Astrocyte (in vitro differentiated cells and primary cell): Measurements from ENCODE around the gene ITGA1. TPM values are rescaled to one million over a fixed set of nuclear protein-coding genes. Genes with fewer than 3 reads are reported as not detected.

Source experiments
- DNase-seq: peaks from one replicate; pipeline ENCODE4 v3.0.0-alpha.2; 2010; ENCODE audit warnings: low read depth
- FAIRE-seq: peaks from 2 replicates; lab custom pipeline; 2011; peaks lifted over from hg19 to GRCh38; lab: Jason Lieb, UNC
- H2AFZ ChIP-seq: 2 replicates; pipeline ENCODE4 v1.6.0; 2012; ENCODE audit warnings: low read depth, low read length, inconsistent platforms
- H3K27ac ChIP-seq: 2 replicates; pipeline ENCODE4 v1.5.1; 2011; ENCODE audit warnings: low read depth, low read length, inconsistent platforms
- H3K27me3 ChIP-seq: 2 replicates; pipeline ENCODE4 v1.6.0; 2011; ENCODE audit warnings: low read length, inconsistent platforms; ENCODE audit not compliant: insufficient read depth
- H3K36me3 ChIP-seq: 2 replicates; pipeline ENCODE4 v1.5.1; 2011; ENCODE audit warnings: low read length, inconsistent platforms; ENCODE audit not compliant: insufficient read depth
- H3K4me1 ChIP-seq: 2 replicates; pipeline ENCODE4 v1.5.1; 2011; ENCODE audit warnings: low read length, inconsistent platforms; ENCODE audit not compliant: insufficient read depth
- H3K4me2 ChIP-seq: 2 replicates; pipeline ENCODE4 v1.6.0; 2012; ENCODE audit warnings: low read length, inconsistent platforms
- H3K4me3 ChIP-seq: 2 replicates; pipeline ENCODE4 v1.5.1; 2011; ENCODE audit warnings: low read depth, mild to moderate bottlenecking, low read length, inconsistent platforms; ENCODE audit not compliant: insufficient read depth
- H3K79me2 ChIP-seq: 2 replicates; pipeline ENCODE4 v1.6.0; 2012; ENCODE audit warnings: mild to moderate bottlenecking, low read length, inconsistent platforms; ENCODE audit not compliant: insufficient read depth
- H3K9ac ChIP-seq: 2 replicates; pipeline ENCODE4 v1.6.0; 2012; ENCODE audit warnings: mild to moderate bottlenecking, low read length, inconsistent platforms
- H3K9me3 ChIP-seq: 2 replicates; pipeline ENCODE4 v1.5.1; 2012; ENCODE audit warnings: low read depth, mild to moderate bottlenecking, low read length, inconsistent platforms; ENCODE audit not compliant: insufficient read depth
- H4K20me1 ChIP-seq: 2 replicates; pipeline ENCODE4 v1.6.0; 2012; ENCODE audit warnings: low read length, inconsistent platforms; ENCODE audit not compliant: insufficient read depth
- H3K27ac Mint-ChIP-seq: one replicate; pipeline ENCODE4 v1.8.0; 2021; ENCODE audit warnings: mild to moderate bottlenecking, mixed read lengths; ENCODE audit not compliant: unreplicated experiment
- H3K27me3 Mint-ChIP-seq: one replicate; pipeline ENCODE4 v1.8.0; 2021; ENCODE audit warnings: low read depth, mixed read lengths; ENCODE audit not compliant: unreplicated experiment
- H3K36me3 Mint-ChIP-seq: one replicate; pipeline ENCODE4 v1.8.0; 2021; ENCODE audit warnings: low read depth, mixed read lengths; ENCODE audit not compliant: unreplicated experiment
- H3K4me1 Mint-ChIP-seq: one replicate; pipeline ENCODE4 v1.8.0; 2021; ENCODE audit warnings: low read depth, mixed read lengths; ENCODE audit not compliant: unreplicated experiment
- H3K4me3 Mint-ChIP-seq: one replicate; pipeline ENCODE4 v1.8.0; 2021; ENCODE audit warnings: mild to moderate bottlenecking, moderate library complexity, mixed read lengths; ENCODE audit not compliant: unreplicated experiment
- H3K9me3 Mint-ChIP-seq: one replicate; pipeline ENCODE4 v1.8.0; 2021; ENCODE audit warnings: mild to moderate bottlenecking, mixed read lengths; ENCODE audit not compliant: unreplicated experiment
- CTCF ChIP-seq: IDR thresholded peaks from 2 replicates; pipeline ENCODE4 v1.5.1; 2011; ENCODE audit warnings: low read depth, mild to moderate bottlenecking, inconsistent platforms, low read length, moderate library complexity; ENCODE audit not compliant: insufficient read depth
- EZH2 ChIP-seq: IDR thresholded peaks from 2 replicates; pipeline ENCODE4 v1.6.1; 2012; ENCODE audit warnings: mild to moderate bottlenecking, low read length, inconsistent platforms; ENCODE audit not compliant: insufficient read depth
- total RNA-seq: library from RNA; stranded (reverse); gene quantifications from 2 replicates; pipeline ENCODE4 v1.2.1, GENCODE V29; 2021

ITGA1 gene
- total RNA-seq, 1 donor from 2014 or later: 73.7 TPM

GRCh38 chr5:52759331-52759730 is 28.4 kb upstream of the ITGA1 start:
- TF ChIP-seq EZH2 (no peak), CTCF (no peak)
- FAIRE-seq: no peak
- Histone ChIP-seq H3K4me2 (no peak overlapping the region), H3K27me3 (no peaks in the 10 kb centered on the region), H3K4me3 (no peak overlapping the region), H4K20me1 (no peaks in the 10 kb centered on the region), H3K36me3 (no peaks in the 10 kb centered on the region), H3K9ac (no peak overlapping the region), H3K4me1 (no peaks in the 10 kb centered on the region), H3K9me3 (no peaks in the 10 kb centered on the region), H2AFZ (no peak overlapping the region), H3K27ac (no peak overlapping the region), H3K79me2 (no peaks in the 10 kb centered on the region)
- peaks cover 2% of the 10 kb centered on the region for H3K9me3 Mint-ChIP-seq
- peaks cover 3% of the 10 kb centered on the region for H3K4me1 Mint-ChIP-seq
- DNase-seq: peak; percentile 24
- H3K36me3 Mint-ChIP-seq: no peaks in the 10 kb centered on the region
- H3K27ac Mint-ChIP-seq: no peak overlapping the region
- H3K27me3 Mint-ChIP-seq: no peaks in the 10 kb centered on the region
- H3K4me3 Mint-ChIP-seq: no peak overlapping the region

- Mint-ChIP-seq H3K27me3 (no peaks in the 10 kb centered on the region), H3K27ac (no peak overlapping the region), H3K4me3 (no peak overlapping the region), H3K4me1 (peaks cover 3% of the 10 kb centered on the region), H3K9me3 (peaks cover 2% of the 10 kb centered on the region), H3K36me3 (no peaks in the 10 kb centered on the region)
- Histone ChIP-seq H3K36me3 (no peaks in the 10 kb centered on the region), H3K9me3 (no peaks in the 10 kb centered on the region), H3K79me2 (no peaks in the 10 kb centered on the region), H4K20me1 (no peaks in the 10 kb centered on the region), H3K27ac (no peak overlapping the region), H2AFZ (no peak overlapping the region), H3K27me3 (no peaks in the 10 kb centered on the region), H3K4me3 (no peak overlapping the region), H3K4me1 (no peaks in the 10 kb centered on the region), H3K9ac (no peak overlapping the region), H3K4me2 (no peak overlapping the region)
- DNase-seq (no peak), FAIRE-seq (no peak)
- TF ChIP-seq CTCF (no peak), EZH2 (no peak)
Observed at GRCh38 chr5:52760695-52761366, 26.9 kb upstream of the ITGA1 start.

- H4K20me1 ChIP-seq: no peaks in the 10 kb centered on the region
- no peak for FAIRE-seq
- no peak overlapping the region for H3K4me2 ChIP-seq
- no peaks in the 10 kb centered on the region for H3K4me1 ChIP-seq
- no peak overlapping the region for H3K4me3 ChIP-seq
- no peak for TF ChIP-seq EZH2
- TF ChIP-seq CTCF: no peak
- no peaks in the 10 kb centered on the region for H3K27me3 Mint-ChIP-seq
- no peaks in the 10 kb centered on the region for H3K9me3 ChIP-seq
- no peak overlapping the region for H3K9ac ChIP-seq
- H3K79me2 ChIP-seq: no peaks in the 10 kb centered on the region
- H3K9me3 Mint-ChIP-seq: no peaks in the 10 kb centered on the region
- DNase-seq: no peak
- no peak overlapping the region for H3K4me3 Mint-ChIP-seq
- H3K4me1 Mint-ChIP-seq: peaks cover 7% of the 10 kb centered on the region
- H2AFZ ChIP-seq: no peak overlapping the region
- no peak overlapping the region for H3K27ac Mint-ChIP-seq
- H3K27ac ChIP-seq: no peak overlapping the region
- H3K36me3 Mint-ChIP-seq: no peaks in the 10 kb centered on the region
- H3K36me3 ChIP-seq: no peaks in the 10 kb centered on the region
- H3K27me3 ChIP-seq: no peaks in the 10 kb centered on the region
Observed at GRCh38 chr5:52767217-52767743, 20.4 kb upstream of the ITGA1 start.
